Osteoblast (primary cell): ENCODE measurements around the gene PCDH17. TPM values are rescaled to one million over a fixed set of nuclear protein-coding genes. Genes with fewer than 3 reads are reported as not detected.

Experiments used
- DNase-seq: peaks from one replicate; pipeline ENCODE4 v3.0.0; 2011; ENCODE audit warnings: low spot score, mixed read lengths; ENCODE audit not compliant: insufficient read length; ENCODE audit errors: missing footprints
- H2AFZ ChIP-seq: 2 replicates; pipeline ENCODE4 v1.6.0; 2011; ENCODE audit warnings: mild to moderate bottlenecking, low read length
- H3K27ac ChIP-seq: 2 replicates; pipeline ENCODE4 v1.5.1; 2011; ENCODE audit warnings: mild to moderate bottlenecking, low read depth, low read length, moderate library complexity
- H3K27me3 ChIP-seq: 2 replicates; pipeline ENCODE4 v1.6.0; 2012; ENCODE audit warnings: mild to moderate bottlenecking, control low read depth, inconsistent platforms, low read length, moderate library complexity; ENCODE audit not compliant: insufficient read depth
- H3K36me3 ChIP-seq: 2 replicates; pipeline ENCODE4 v1.5.1; 2011; ENCODE audit warnings: mild to moderate bottlenecking, low read length, control low read depth, moderate library complexity; ENCODE audit not compliant: insufficient read depth
- H3K4me1 ChIP-seq: 2 replicates; pipeline ENCODE4 v1.5.1; 2011; ENCODE audit warnings: mild to moderate bottlenecking, low read length, control low read depth, moderate library complexity; ENCODE audit not compliant: insufficient read depth
- H3K4me2 ChIP-seq: 2 replicates; pipeline ENCODE4 v1.6.0; 2011; ENCODE audit warnings: mild to moderate bottlenecking, low read length; ENCODE audit not compliant: insufficient read depth
- H3K4me3 ChIP-seq: fragments of 200-600 bp; sonication (generic); 3 replicates; pipeline ENCODE4 v1.5.1; 2012; ENCODE audit warnings: mild to moderate bottlenecking, low read length, inconsistent platforms; ENCODE audit not compliant: insufficient read depth
- H3K79me2 ChIP-seq: 2 replicates; pipeline ENCODE4 v1.6.0; 2012; ENCODE audit warnings: mild to moderate bottlenecking, low read length, control low read depth, inconsistent platforms; ENCODE audit not compliant: insufficient read depth
- H3K9me3 ChIP-seq: 2 replicates; pipeline ENCODE4 v1.5.1; 2011; ENCODE audit warnings: low read depth, low read length, control low read depth
- H4K20me1 ChIP-seq: 2 replicates; pipeline ENCODE4 v1.6.0; 2012; ENCODE audit warnings: mild to moderate bottlenecking, low read length, control low read depth; ENCODE audit not compliant: insufficient read depth
- CTCF ChIP-seq: IDR thresholded peaks from 2 replicates; pipeline ENCODE4 v1.5.1; 2011; ENCODE audit warnings: mild to moderate bottlenecking, low read depth, low read length, moderate library complexity; ENCODE audit errors: extremely low read depth
- total RNA-seq: library from RNA; depleted of rRNA; stranded (reverse); fragments of >200 nt; gene quantifications from 2 replicates; pipeline ENCODE4 v1.2.3, GENCODE V29; 2012

The PCDH17 gene, protein sequence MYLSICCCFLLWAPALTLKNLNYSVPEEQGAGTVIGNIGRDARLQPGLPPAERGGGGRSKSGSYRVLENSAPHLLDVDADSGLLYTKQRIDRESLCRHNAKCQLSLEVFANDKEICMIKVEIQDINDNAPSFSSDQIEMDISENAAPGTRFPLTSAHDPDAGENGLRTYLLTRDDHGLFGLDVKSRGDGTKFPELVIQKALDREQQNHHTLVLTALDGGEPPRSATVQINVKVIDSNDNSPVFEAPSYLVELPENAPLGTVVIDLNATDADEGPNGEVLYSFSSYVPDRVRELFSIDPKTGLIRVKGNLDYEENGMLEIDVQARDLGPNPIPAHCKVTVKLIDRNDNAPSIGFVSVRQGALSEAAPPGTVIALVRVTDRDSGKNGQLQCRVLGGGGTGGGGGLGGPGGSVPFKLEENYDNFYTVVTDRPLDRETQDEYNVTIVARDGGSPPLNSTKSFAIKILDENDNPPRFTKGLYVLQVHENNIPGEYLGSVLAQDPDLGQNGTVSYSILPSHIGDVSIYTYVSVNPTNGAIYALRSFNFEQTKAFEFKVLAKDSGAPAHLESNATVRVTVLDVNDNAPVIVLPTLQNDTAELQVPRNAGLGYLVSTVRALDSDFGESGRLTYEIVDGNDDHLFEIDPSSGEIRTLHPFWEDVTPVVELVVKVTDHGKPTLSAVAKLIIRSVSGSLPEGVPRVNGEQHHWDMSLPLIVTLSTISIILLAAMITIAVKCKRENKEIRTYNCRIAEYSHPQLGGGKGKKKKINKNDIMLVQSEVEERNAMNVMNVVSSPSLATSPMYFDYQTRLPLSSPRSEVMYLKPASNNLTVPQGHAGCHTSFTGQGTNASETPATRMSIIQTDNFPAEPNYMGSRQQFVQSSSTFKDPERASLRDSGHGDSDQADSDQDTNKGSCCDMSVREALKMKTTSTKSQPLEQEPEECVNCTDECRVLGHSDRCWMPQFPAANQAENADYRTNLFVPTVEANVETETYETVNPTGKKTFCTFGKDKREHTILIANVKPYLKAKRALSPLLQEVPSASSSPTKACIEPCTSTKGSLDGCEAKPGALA (N-terminal part only)
- under 0.01 and 0.59 TPM in 2 replicates for total RNA-seq

DNA sequence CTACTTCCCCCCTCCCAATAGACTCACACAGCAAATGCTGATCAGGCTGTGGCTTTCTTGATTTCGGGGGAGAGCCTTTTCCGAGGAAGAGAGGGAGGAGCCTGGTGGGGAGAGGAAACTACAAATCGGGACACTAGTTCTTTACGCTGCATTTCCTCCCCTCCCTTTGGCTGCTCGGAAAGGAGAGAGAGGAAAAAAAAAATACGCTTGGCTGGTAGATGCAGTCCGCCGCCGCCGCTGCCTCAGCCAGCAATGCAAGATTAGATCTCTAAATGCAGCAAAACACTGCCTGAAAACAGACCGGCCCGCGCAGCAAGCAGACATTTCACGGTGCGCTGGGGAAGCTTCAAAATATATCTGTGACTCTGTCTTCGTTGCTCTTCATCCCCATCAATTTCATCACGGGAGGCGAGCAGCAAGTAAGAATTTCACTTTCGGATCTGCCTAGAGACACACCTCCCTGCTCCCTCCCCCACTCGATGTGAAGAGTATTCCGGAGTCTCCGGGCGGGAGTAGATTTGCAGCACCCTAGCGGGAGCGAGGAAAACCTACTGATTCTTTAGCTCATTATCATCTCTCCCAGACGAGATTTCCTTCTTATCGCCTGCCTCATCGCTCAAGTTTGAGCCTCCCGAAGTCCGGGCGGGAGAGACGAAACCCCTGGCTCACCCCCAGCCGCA lies at the start of gene PCDH17:
Gene PCDH17 (plus strand): TSS at position 149 of the 680 bp plus-strand sequence. CDS start 803 bp downstream, outside the sequence.
- no peaks in the 10 kb centered on the region for H3K79me2 ChIP-seq
- peak within 1 kb of the TSS; percentile 80 for H3K4me2 ChIP-seq
- H3K9me3 ChIP-seq = peaks cover 5% of the 10 kb centered on the region
- TF ChIP-seq CTCF = no peak
- H3K4me1 ChIP-seq = peaks cover 21% of the 10 kb centered on the region
- no peaks in the 10 kb centered on the region for H4K20me1 ChIP-seq
- H3K36me3 ChIP-seq = no peaks in the 10 kb centered on the region
- DNase-seq = peak; percentile 80
- no peak within 1 kb of the TSS for H3K27ac ChIP-seq
- H3K27me3 ChIP-seq = peaks cover 56% of the 10 kb centered on the region
- H3K4me3 ChIP-seq = peak within 1 kb of the TSS; percentile 69
- peak within 1 kb of the TSS; percentile 79 for H2AFZ ChIP-seq

DNA sequence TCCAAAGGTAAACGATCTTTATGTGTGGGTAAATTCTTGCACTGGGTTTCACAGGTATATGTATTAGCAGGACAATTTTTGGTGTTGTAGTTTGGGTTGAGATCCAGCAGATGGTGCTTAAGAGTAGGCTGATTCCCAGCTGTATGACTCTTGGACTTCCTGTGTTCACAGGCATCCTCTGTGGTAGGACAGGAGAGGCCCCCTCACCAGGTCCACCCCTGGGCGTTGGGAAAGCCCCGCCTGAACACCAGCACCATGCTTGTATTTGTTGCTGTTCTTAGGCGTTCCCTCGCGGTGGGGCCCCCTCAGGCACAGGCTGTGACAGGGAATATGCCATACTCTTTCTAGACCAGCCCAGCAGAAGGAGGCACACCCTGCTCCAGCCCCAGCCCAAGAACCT lies 49.5 kb upstream of the PCDH17 start:
- no peak overlapping the region for H3K4me2 ChIP-seq
- no peak for TF ChIP-seq CTCF
- no peaks in the 10 kb centered on the region for H3K27me3 ChIP-seq
- H3K4me1 ChIP-seq = no peaks in the 10 kb centered on the region
- no peaks in the 10 kb centered on the region for H4K20me1 ChIP-seq
- no peaks in the 10 kb centered on the region for H3K79me2 ChIP-seq
- no peak for DNase-seq
- H2AFZ ChIP-seq = no peak overlapping the region
- H3K27ac ChIP-seq = no peak overlapping the region
- H3K4me3 ChIP-seq = no peak overlapping the region
- H3K9me3 ChIP-seq = peaks cover 4% of the 10 kb centered on the region
- H3K36me3 ChIP-seq = no peaks in the 10 kb centered on the region

- H3K9me3 ChIP-seq = peaks cover 4% of the 10 kb centered on the region
- no peak overlapping the region for H2AFZ ChIP-seq
- no peak overlapping the region for H3K27ac ChIP-seq
- H4K20me1 ChIP-seq = no peaks in the 10 kb centered on the region
- no peaks in the 10 kb centered on the region for H3K4me1 ChIP-seq
- TF ChIP-seq CTCF = no peak
- no peaks in the 10 kb centered on the region for H3K36me3 ChIP-seq
- H3K4me2 ChIP-seq = no peak overlapping the region
- H3K4me3 ChIP-seq = no peak overlapping the region
- no peaks in the 10 kb centered on the region for H3K27me3 ChIP-seq
- DNase-seq = no peak
- H3K79me2 ChIP-seq = no peaks in the 10 kb centered on the region
These were observed 48.0 kb upstream of the PCDH17 start for GRCh38 chr13:57583529-57583928.
